ENCODE measurements around the gene JMJD7. TPM values are rescaled to one million over a fixed set of nuclear protein-coding genes. Genes with fewer than 3 reads are reported as not detected.

Gene JMJD7
- total RNA-seq, 1 experiment from 2014 or later = 13.5 TPM

- Histone ChIP-seq H4K20me1 (ENCODE audit: insufficient read depth) (no peaks in the 10 kb centered on the region), H3K27ac (ENCODE audit: low read depth, low read length) (no peak overlapping the region), H3K4me2 (ENCODE audit: low read length) (no peak overlapping the region), H3K4me3 (replicated peaks in 1 of 2; ENCODE audit: low read depth in 1 of 2, low read length in 2 of 2) (no peak overlapping the region), H3K4me1 (ENCODE audit: control insufficient read depth in 1 of 2, insufficient read depth in 2 of 2, low read length in 2 of 2) (peaks cover 12 to 21% of the 10 kb centered on the region in 2 experiments; a peak in 3 of 4 replicates), H3K9me2 (ENCODE audit: insufficient read depth) (no peaks in the 10 kb centered on the region), H3K27me3 (ENCODE audit: insufficient read depth, low read length) (no peaks in the 10 kb centered on the region), H3K36me3 (ENCODE audit: control insufficient read depth in 1 of 2, insufficient read depth in 2 of 2, low read length in 2 of 2) (no peaks in the 10 kb centered on the region; a peak in 1 of 4 replicates), H3K9me3 (ENCODE audit: control insufficient read depth in 1 of 2, insufficient read depth in 1 of 2, low read depth in 1 of 2, low read length in 2 of 2) (no peaks in the 10 kb centered on the region), H2AFZ (ENCODE audit: low read depth, low read length, poor library complexity, severe bottlenecking) (no peak overlapping the region), H3K79me2 (ENCODE audit: insufficient read depth, low read length) (no peaks in the 10 kb centered on the region), H3K9ac (ENCODE audit: low read length) (no peak overlapping the region)
- no peak for TF ChIP-seq SP1 (IDR thresholded peaks at IDR 0.05; ENCODE audit: low read depth)
- ChIA-PET CTCF (interaction anchor here (5.7 kb wide), 1 partner anchor 36 kb away, joined by 125 read pairs; the partner anchor contains the start of gene MAPKBP1), POLR2A (no interaction called here), RAD21 (ENCODE audit: low non-redundant PET in 1 of 2, low total read pairs in 2 of 2, uncharacterized antibody in 2 of 2, unreplicated experiment in 2 of 2) (interaction anchor here in 1 of 2 experiments (1.0 kb wide), 1 partner anchor 36 kb away, joined by 3 read pairs; no protein-coding TSS in a partner anchor)
- ATAC-seq (no peak), DNase-seq (ENCODE audit: low read depth, low spot score) (no peak)
- intact Hi-C loops (cut with micrococcal nuclease) = no loop called here
- BruUV-seq (replicated peaks) = no TSS peak
Measured at GRCh38 chr15:41809121-41809520, 18.8 kb upstream of the JMJD7 start.

GRCh38 chr15:41809526-41810220, 18.2 kb upstream of the JMJD7 start:
- H3K9me2 ChIP-seq (ENCODE audit: insufficient read depth) = no peaks in the 10 kb centered on the region
- POLR2A ChIA-PET = interaction anchor here (2.5 kb wide), 1 partner anchor 36 kb away, joined by 12 read pairs; the partner anchor contains the start of gene MAPKBP1
- H3K9me3 ChIP-seq (ENCODE audit: control insufficient read depth in 1 of 2, insufficient read depth in 1 of 2, low read depth in 1 of 2, low read length in 2 of 2) = no peaks in the 10 kb centered on the region
- no peak overlapping the region for H2AFZ ChIP-seq (ENCODE audit: low read depth, low read length, poor library complexity, severe bottlenecking)
- no TSS peak for BruUV-seq (replicated peaks)
- no peaks in the 10 kb centered on the region for H3K27me3 ChIP-seq (ENCODE audit: insufficient read depth, low read length)
- no peak overlapping the region for H3K27ac ChIP-seq (ENCODE audit: low read depth, low read length)
- CTCF ChIA-PET = interaction anchor here (0.7 to 5.7 kb wide), 5 partner anchors 37 to 432 kb away, joined by 4 to 125 read pairs (median 6); partner anchors contain the start of gene MAPKBP1
- no peak overlapping the region for H3K4me2 ChIP-seq (ENCODE audit: low read length)
- no peak overlapping the region for H3K4me3 ChIP-seq (replicated peaks in 1 of 2; ENCODE audit: low read depth in 1 of 2, low read length in 2 of 2)
- H3K36me3 ChIP-seq (ENCODE audit: control insufficient read depth in 1 of 2, insufficient read depth in 2 of 2, low read length in 2 of 2) = no peaks in the 10 kb centered on the region; a peak in 1 of 4 replicates
- no peak overlapping the region for H3K9ac ChIP-seq (ENCODE audit: low read length)
- H3K4me1 ChIP-seq (ENCODE audit: control insufficient read depth in 1 of 2, insufficient read depth in 2 of 2, low read length in 2 of 2) = peaks cover 12 to 21% of the 10 kb centered on the region in 2 experiments; a peak in 3 of 4 replicates
- RAD21 ChIA-PET (ENCODE audit: low non-redundant PET in 1 of 2, low total read pairs in 2 of 2, uncharacterized antibody in 2 of 2, unreplicated experiment in 2 of 2) = interaction anchor here (0.8 to 2.5 kb wide), 4 partner anchors 35 to 344 kb away, joined by 3 to 15 read pairs (median 8); partner anchors contain the start of gene MAPKBP1 (in 2 of the 2)
- H3K79me2 ChIP-seq (ENCODE audit: insufficient read depth, low read length) = no peaks in the 10 kb centered on the region
- DNase-seq (ENCODE audit: low read depth, low spot score) = no peak
- intact Hi-C loops (cut with micrococcal nuclease) = loop anchor here (2.0 kb wide), 1 partner anchor 113 kb away; no protein-coding TSS in a partner anchor
- H4K20me1 ChIP-seq (ENCODE audit: insufficient read depth) = no peaks in the 10 kb centered on the region
- ATAC-seq = no peak
- TF ChIP-seq SP1 (IDR thresholded peaks at IDR 0.05; ENCODE audit: low read depth) (no peak), POLR2AphosphoS5 (IDR thresholded peaks at IDR 0.05; ENCODE audit: low read depth, low read length) (no peak), EZH2 (IDR thresholded peaks at IDR 0.05) (no peak), YY1 (IDR thresholded peaks at IDR 0.05; ENCODE audit: extremely low read depth, insufficient replicate concordance, low read depth, low read length) (no peak), EZH2phosphoT487 (IDR thresholded peaks at IDR 0.05; ENCODE audit: borderline replicate concordance) (no peak), CBX3 (IDR thresholded peaks at IDR 0.05; ENCODE audit: low read depth) (no peak), MAX (IDR thresholded peaks at IDR 0.05) (no peak), ZBTB33 (IDR thresholded peaks at IDR 0.05; ENCODE audit: extremely low read depth, insufficient replicate concordance, low read length) (no peak), POLR2A (IDR thresholded peaks at IDR 0.05; ENCODE audit: borderline replicate concordance, extremely low read depth, insufficient read depth, insufficient read length) (no peak), REST (IDR thresholded peaks at IDR 0.05; ENCODE audit: low read depth) (no peak)

All from HCT116 (cell line).